Measurements from ENCODE around the gene MGAT5.

- no peak for TF ChIP-seq POLR2A (IDR thresholded peaks at IDR 0.05)
- TF ChIP-seq CTCF (IDR thresholded peaks at IDR 0.05) = no peak
Observed at GRCh38 chr2:134279417-134279816, 25.5 kb downstream of the MGAT5 start.
